ENCODE results near the gene TES. TPM values are rescaled to one million over a fixed set of nuclear protein-coding genes. Genes with fewer than 3 reads are reported as not detected.

TES gene
- total and polyA plus RNA-seq, 11 donors: 10.3 to 66.9 (median 22.8) TPM

DNA sequence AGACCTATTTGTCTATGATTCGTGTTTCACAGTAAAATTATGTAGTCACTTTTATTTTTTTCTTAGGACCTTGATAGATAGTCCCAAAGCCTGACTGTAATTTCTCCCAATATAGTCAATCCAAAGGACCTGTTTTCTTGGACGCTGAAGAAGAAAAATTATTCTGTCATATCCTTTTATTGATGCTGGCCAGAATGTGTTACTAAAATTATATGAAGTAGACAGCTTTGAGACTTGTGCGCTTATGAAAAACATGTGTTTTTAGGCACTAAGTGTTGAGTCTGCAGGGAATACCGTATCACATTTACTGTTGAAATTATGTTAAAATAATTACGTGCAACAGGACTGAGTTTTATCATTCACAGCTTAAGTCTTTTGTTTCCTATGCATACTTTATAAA, 17.9 kb downstream of the TES start:
- Histone ChIP-seq H3K4me3 (no peak overlapping the region), H3K9me3 (no peaks in the 10 kb centered on the region), H3K36me3 (no peaks in the 10 kb centered on the region), H3K4me1 (peaks cover 11 to 99% (median 50%) of the 10 kb centered on the region in 12 donors), H3K27me3 (no peaks in the 10 kb centered on the region), H3K27ac (peak overlapping the region in 10 of 12 donors; percentile 11 to 89 (median 71))
- intact Hi-C loops (cut with DNase I): loop anchor here in 1 of 10 donors (2.0 kb wide), 1 partner anchor 17 kb away; the partner anchor contains the start of gene TES
- TF ChIP-seq, protein P1, sequence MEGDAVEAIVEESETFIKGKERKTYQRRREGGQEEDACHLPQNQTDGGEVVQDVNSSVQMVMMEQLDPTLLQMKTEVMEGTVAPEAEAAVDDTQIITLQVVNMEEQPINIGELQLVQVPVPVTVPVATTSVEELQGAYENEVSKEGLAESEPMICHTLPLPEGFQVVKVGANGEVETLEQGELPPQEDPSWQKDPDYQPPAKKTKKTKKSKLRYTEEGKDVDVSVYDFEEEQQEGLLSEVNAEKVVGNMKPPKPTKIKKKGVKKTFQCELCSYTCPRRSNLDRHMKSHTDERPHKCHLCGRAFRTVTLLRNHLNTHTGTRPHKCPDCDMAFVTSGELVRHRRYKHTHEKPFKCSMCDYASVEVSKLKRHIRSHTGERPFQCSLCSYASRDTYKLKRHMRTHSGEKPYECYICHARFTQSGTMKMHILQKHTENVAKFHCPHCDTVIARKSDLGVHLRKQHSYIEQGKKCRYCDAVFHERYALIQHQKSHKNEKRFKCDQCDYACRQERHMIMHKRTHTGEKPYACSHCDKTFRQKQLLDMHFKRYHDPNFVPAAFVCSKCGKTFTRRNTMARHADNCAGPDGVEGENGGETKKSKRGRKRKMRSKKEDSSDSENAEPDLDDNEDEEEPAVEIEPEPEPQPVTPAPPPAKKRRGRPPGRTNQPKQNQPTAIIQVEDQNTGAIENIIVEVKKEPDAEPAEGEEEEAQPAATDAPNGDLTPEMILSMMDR (IDR thresholded peaks at IDR 0.05): no peak
- TF ChIP-seq POLR2A (IDR thresholded peaks at IDR 0.05): no peak
- DNase-seq (no peak), ATAC-seq (peak in 3 of 4 donors; percentile 30 to 61 (median 51))
- 41 to 52% (median 43%) methylated on average over 5 of the region's 5 CpGs for WGBS, 4 donors

DNA sequence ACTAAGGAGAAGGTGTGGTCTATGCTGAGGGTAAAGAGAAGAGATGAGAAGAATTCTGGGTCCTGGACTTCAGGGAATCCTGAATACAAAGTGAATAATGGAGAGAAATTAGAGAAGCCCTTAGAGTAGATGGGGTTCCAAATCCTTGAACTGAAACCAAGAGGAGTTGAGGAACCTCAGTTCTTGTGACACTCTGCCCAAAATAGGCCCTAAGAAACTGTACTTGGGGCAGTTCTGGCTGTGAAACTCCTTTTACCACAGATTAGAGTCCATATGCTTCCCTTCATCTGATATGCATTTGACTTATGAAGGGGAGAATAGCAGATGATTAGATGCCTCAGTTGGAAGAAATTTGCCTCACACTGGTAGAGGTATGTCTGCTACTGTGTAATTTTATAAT, 19.0 kb downstream of the TES start:
- peak overlapping the region in 10 of 12 donors; percentile 28 to 89 (median 76) for H3K27ac ChIP-seq
- peaks cover 11 to 99% (median 50%) of the 10 kb centered on the region in 12 donors for H3K4me1 ChIP-seq
- no peaks in the 10 kb centered on the region for H3K36me3 ChIP-seq
- TF ChIP-seq POLR2A (IDR thresholded peaks at IDR 0.05): no peak
- TF ChIP-seq, protein P1 (IDR thresholded peaks at IDR 0.05): no peak
- no peaks in the 10 kb centered on the region for H3K9me3 ChIP-seq
- intact Hi-C loops (cut with DNase I): loop anchor here in 1 of 10 donors (2.0 kb wide), 1 partner anchor 19 kb away; the partner anchor contains the start of gene TES
- DNase-seq (no peak), ATAC-seq (no peak)
- no peak overlapping the region for H3K4me3 ChIP-seq
- no peaks in the 10 kb centered on the region for H3K27me3 ChIP-seq

DNA sequence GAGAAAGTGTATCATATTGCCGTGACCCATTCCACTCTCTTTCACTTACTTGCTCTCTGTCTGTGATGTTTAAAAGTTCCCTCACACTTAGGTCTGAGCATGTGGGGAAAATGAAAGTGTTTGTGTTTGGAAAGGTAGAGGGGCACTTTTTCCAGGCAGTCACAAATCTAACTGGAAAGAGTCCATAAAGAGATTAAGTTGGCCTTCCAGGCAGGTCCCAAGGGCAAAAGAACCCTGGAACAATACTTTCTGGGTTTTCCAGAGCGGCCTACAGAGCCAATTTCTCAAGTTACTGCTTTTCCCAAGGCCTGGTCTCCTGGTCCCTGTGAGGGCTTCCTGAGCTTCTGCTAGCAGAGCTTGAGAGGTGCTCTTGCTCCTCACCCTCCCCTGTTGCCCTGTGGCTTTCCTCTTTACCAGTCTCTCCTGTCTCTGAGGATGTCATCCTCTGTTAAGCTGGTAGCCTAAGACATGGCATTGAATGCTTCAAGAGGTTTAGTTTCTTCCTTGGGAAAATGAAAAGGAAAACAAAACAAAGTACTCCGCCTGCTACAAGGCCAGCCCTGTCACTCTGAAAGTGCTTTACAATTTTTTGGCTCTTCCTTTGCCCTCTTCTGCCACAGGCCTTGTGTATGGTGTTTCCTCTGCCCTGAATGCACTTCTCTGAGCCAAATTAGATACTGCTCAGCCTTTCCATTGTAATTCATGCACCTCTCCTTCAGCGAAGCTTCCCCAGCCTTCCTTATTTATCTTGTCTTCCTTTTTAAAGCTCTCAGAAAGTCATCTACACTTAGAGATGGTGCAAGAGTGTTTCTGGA, 20.1 kb downstream of the TES start:
- H3K27ac ChIP-seq: peak overlapping the region; percentile 54 to 89 (median 78)
- no peaks in the 10 kb centered on the region for H3K36me3 ChIP-seq
- intact Hi-C loops (cut with DNase I): loop anchor here in 3 of 10 donors (2.0 to 5.0 kb wide), 3 partner anchors 20 to 38 kb away; partner anchors contain the start of gene TES (in 1 of the 3)
- no peaks in the 10 kb centered on the region for H3K9me3 ChIP-seq
- DNase-seq: peak in 2 of 5 donors; percentile 19 to 26
- H3K4me1 ChIP-seq: peaks cover 11 to 93% (median 50%) of the 10 kb centered on the region in 12 donors
- no peak for TF ChIP-seq POLR2A (IDR thresholded peaks at IDR 0.05)
- TF ChIP-seq, protein P1 (IDR thresholded peaks at IDR 0.05): no peak
- WGBS, 4 donors: 42 to 61% (median 48%) methylated on average over 4 of the region's 4 CpGs
- H3K4me3 ChIP-seq: peak overlapping the region in 4 of 12 donors; percentile 2 to 9 (median 6)
- peak; percentile 22 to 69 (median 54) for ATAC-seq
- no peaks in the 10 kb centered on the region for H3K27me3 ChIP-seq

DNA sequence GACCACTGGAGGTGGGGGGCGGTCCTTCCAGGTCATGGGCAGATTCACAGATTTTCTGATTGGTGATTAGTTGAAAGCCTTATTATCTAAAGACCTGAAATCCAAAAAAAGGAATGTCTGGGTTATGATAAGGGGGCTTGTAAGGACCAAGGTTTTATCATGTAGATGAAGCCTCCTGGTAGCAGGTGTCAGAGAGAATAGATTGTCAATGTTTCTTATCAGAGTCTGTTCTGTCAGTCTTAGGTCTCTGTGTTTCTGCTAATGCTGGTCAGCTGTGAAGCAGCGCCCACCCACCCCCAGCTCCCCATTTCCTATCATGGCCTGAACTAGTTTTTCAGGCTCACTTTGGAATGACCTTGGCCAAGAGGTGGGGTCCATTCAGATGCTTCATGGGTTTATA, 21.2 kb downstream of the TES start:
- intact Hi-C loops (cut with DNase I): loop anchor here in 3 of 10 donors (2.0 to 5.0 kb wide), 3 partner anchors 19 to 39 kb away; partner anchors contain the start of gene TES (in 1 of the 3)
- Histone ChIP-seq H3K4me1 (peaks cover 11 to 81% (median 49%) of the 10 kb centered on the region in 12 donors), H3K36me3 (no peaks in the 10 kb centered on the region), H3K27ac (peak overlapping the region in 6 of 12 donors; percentile 78 to 89 (median 83)), H3K27me3 (no peaks in the 10 kb centered on the region), H3K9me3 (no peaks in the 10 kb centered on the region), H3K4me3 (no peak overlapping the region)
- ATAC-seq: no peak
- WGBS, 4 donors: 98 to 100% (median 100%) methylated on average over 2 of the region's 2 CpGs
- DNase-seq: no peak
- TF ChIP-seq, protein P1 (IDR thresholded peaks at IDR 0.05): no peak
- no peak for TF ChIP-seq POLR2A (IDR thresholded peaks at IDR 0.05)

Data from heart left ventricle (tissue), 16 donors.